GM23248 (cell line): ENCODE measurements around the gene SOBP.

Experiments
- EZH2 ChIP-seq: fragments of 200-600 bp; sonication (generic); IDR thresholded peaks from 2 replicates; pipeline ENCODE4 v1.6.1; 2018; ENCODE audit warnings: antibody characterized with exemption, mild to moderate bottlenecking; ENCODE audit not compliant: insufficient read depth, poor library complexity, severe bottlenecking
- EZH2phosphoT487 ChIP-seq: fragments of 200-600 bp; sonication (generic); IDR thresholded peaks from 2 replicates; pipeline ENCODE4 v1.6.1; 2018; ENCODE audit warnings: antibody characterized with exemption, moderate library complexity, mild to moderate bottlenecking, low read depth; ENCODE audit not compliant: insufficient read depth

DNA sequence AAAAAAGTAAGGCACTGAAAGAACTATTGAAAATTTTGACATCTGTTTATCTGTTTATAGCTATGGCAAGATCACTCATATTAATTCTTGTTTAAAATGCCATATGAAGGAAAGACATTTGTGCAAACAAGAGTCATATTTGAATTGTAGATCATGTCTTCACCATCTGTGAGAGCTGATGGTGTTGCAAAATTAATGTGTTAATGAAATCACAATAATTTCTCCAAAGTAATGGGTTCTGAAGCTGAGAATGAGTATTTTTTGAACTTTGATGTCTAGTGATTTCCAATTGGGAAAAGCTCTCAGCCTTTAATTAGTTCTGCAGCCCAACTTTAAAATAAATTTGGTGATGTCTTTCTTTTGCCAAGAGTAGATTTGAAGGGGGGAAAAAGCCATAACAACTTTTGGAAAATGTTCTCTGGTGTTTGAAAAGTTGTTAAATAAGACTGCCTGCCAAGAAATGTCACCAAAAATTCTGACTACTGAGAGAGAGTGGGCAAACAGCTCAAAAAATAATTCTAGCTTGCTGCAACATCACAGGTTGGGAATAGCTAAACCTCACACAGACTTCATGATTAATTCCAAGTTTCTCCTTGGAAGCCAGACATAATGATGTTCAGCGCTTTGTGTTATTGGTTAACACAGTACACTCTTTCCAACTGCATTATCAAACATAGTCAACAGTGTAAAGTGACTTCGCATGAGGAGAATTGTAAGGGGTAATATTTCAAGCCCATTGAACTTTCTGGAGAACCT, 142.6 kb downstream of the SOBP start:
- TF ChIP-seq EZH2 (no peak), EZH2phosphoT487 (no peak)
